SW480 (cell line): Measurements from ENCODE around the gene C1QTNF6.

Source experiments
- DNase-seq: peaks from one replicate; pipeline ENCODE4 v3.0.0-alpha.2; 2016; ENCODE audit warnings: low spot score

Gene C1QTNF6

DNA sequence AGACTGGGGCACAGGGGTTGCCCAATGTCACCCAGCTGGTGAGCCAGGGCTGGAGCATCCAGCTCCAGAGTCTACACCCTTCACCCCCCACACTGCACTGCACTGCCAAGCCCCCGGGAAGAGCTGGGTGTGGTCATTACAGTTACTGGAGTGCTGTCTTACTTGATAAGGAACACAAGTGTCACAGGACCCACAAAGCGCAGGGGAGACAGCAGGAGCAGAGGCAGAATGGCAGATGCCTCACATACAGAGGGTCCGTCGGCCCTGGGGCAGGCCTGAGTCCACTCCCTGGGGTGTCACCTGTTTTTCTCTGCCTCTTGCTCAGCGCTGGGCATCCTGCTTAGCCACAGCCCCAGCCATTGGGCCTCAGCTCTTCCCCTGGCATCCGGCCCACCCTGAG lies 46.1 kb downstream of the C1QTNF6 start:
- no peak for DNase-seq

GRCh38 chr22:37141476-37141875 lies 46.6 kb downstream of the C1QTNF6 start:
- no peak for DNase-seq

- DNase-seq, result no peak
Measured at GRCh38 chr22:37140686-37141323, 47.2 kb downstream of the C1QTNF6 start.

GRCh38 chr22:37139762-37140161 lies 48.3 kb downstream of the C1QTNF6 start:
- DNase-seq, result no peak

GRCh38 chr22:37138849-37139561 lies 49.0 kb downstream of the C1QTNF6 start:
- no peak for DNase-seq

DNA sequence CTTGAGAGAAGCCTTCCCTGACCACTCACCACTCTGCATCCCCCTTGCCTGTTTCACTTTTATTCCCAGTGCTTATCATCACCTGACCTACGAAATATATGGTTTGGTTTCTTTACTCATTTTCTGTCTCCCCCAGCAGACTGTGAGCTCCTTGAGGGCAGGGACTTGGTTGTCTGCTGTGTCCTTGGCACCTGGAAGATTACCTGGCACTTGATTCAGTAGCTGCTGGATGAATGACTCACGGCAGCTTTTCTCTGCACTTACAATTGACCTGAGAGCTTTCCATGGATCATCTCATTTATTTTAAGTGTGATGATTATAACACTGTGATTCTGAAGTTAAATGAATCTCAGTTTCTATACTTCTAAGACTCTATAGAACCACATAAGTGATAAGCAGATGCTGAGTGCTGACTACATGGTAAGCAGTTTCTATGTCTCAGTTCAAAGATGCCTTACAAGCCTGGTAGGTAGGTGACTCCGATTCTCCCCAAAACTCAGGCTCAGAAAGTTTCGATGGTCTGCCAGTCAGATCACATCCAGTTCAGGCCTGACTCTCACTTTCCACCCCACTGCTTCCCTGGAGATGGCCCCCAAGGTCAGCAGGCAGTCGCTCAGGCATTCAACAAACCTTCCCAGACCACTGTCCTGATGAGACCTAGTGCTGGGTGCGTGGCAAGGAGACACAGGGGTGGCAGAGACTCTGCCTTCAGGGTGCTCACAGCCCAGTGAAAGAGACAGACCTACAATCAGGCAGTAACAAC lies 50.0 kb downstream of the C1QTNF6 start:
- DNase-seq, result no peak

GRCh38 chr22:37137131-37137530 lies 50.9 kb downstream of the C1QTNF6 start:
- no peak for DNase-seq

DNA sequence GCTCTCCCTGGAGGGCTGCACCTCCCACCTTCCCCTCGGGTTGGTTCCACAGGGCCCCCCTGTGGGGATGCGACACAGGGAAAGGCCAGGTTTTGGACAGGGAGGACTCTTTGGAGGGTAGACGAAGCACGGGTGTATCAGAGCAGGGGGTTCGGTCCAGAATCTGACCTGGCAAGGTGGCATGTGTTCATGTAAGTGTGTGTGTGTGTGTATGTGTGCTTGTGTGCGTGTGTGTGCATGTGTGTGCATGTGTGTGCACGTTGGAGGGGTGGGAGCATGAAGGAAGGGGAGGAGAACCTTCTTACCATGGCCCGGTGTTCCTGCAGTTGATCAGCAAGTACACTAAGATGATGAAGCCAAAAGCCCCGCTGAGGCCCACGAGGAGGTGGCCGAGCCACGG lies 53.0 kb downstream of the C1QTNF6 start:
- DNase-seq, result no peak

DNA sequence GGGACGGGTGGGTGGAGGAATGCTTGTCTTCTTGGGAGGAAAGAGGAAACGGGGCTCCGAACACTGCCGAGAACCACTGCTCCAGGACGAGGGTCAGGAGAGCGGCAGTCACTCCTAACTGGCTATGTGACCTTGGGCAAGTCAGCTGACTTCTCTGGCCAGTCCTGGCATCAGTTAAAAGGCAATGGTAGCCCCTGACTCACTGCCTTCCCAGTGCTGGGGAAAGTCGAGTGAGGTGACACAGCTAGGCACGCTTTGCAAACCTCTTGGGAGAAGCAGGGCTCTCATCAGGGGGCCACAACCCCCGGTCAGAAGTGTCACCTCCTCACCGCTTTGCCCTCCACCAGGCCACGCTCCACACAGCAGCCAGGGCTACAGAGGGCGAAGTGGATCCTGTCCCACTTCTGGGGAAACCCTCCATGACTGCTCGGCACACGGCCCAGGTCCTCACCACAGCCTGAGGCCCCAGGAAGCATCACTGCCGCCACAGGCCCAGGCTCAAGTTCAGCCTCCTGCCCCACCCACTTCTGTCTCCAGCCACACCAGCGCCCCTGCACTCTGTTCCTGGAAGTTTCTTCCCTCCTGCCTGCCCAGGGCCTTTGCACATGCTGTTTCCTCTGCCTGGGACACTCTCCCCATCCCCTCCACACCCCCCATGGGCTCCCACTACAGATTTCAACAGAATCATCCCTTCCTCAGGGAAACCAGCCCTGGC lies 54.6 kb downstream of the C1QTNF6 start:
- DNase-seq, result no peak

DNA sequence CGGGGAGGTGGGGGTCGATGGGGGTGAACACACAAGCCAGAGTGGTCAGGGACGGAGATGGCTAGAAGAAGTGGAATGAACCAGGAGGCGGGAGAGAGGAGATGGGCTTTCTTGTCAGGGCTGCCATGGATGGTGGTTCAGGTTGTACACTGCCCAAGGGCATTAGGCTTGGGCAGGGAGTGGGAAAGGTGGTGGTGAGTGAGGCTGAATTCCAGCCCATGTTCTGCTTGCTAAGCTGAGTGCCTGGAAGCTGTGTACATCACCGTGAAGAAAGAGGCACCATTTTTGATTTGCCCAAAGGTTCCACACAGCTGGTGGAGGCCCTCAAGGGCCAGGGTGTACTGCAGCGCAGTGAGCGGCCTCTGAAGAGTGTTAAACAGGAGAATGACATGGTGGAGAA lies 55.3 kb downstream of the C1QTNF6 start:
- no peak for DNase-seq
